ENCODE data around the gene B3GALT6.

The B3GALT6 gene

DNA sequence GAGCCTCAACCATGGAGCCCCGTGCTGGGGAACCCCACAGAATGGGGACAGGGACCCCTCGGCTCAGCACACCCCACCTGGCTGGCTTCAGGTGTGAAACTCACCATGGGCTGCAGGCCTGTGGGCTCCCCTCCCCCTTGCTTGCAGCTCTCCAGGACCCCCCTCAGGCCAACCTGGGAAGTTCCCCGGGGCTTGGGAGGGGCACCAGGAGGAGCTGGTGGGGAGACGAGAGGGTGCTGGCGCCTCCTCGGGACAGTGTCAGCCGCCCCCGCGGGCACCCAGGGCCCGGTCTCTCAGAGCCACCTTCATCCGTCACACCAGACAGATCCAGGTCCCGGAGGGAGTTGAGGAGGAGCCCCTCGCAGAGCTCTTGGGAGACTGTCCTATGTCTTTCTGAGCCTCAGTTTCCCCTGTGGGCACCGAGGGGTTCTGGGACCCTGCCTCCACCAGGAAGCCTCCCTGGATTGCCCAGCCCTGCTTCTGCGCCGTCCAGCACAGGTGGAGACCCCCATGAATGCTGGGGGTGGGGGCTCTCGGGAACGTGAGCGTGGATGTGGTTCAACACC lies 25.0 kb upstream of the B3GALT6 start:
- Histone ChIP-seq H3K9me3 (ENCODE audit: control insufficient read depth, insufficient read depth, low read depth, low read length) (no peaks in the 10 kb centered on the region), H3K4me3 (ENCODE audit: low read depth, low read length) (no peak overlapping the region), H3K27ac (ENCODE audit: extremely low read depth, low read depth, low read length) (no peak overlapping the region), H3K4me1 (ENCODE audit: control insufficient read depth, insufficient read depth, low read length) (peaks cover 3% of the 10 kb centered on the region; the same call in 1 of the 2 replicates), H3K36me3 (ENCODE audit: control insufficient read depth in 2 of 2, insufficient read depth in 1 of 2, low read length in 2 of 2) (no peaks in the 10 kb centered on the region)
- POLR2A ChIA-PET = interaction anchor here (1.9 kb wide), 1 partner anchor 24 kb away, joined by 5 read pairs; no protein-coding TSS in a partner anchor
- CTCF ChIA-PET = interaction anchor here (0.5 kb wide), 1 partner anchor 85 kb away, joined by 3 read pairs; no protein-coding TSS in a partner anchor
- TF ChIP-seq GLIS1 (tag by site-specific recombination; IDR thresholded peaks at IDR 0.05) (peak; percentile 24; the same call in 1 of the 2 replicates), GLIS2 (tag by site-specific recombination; IDR thresholded peaks at IDR 0.05) (peak; percentile 69; the same call in 1 of the 2 replicates), ZNF133 (tag by site-specific recombination; IDR thresholded peaks at IDR 0.05) (no peak), ZNF670 (tag by site-specific recombination; IDR thresholded peaks at IDR 0.05; ENCODE audit: low read depth) (no peak), PATZ1 (tag by site-specific recombination; IDR thresholded peaks at IDR 0.05) (0 out of 2 replicates have a peak, but pooled peaks have one; percentile 0)

GRCh38 chr1:1207571-1207892 lies 24.5 kb upstream of the B3GALT6 start:
- POLR2A ChIA-PET = interaction anchor here (1.9 kb wide), 1 partner anchor 23 kb away, joined by 5 read pairs; no protein-coding TSS in a partner anchor
- Histone ChIP-seq H3K4me1 (ENCODE audit: control insufficient read depth, insufficient read depth, low read length) (peaks cover 3% of the 10 kb centered on the region; the same call in 1 of the 2 replicates), H3K27ac (ENCODE audit: extremely low read depth, low read depth, low read length) (no peak overlapping the region), H3K36me3 (ENCODE audit: control insufficient read depth in 2 of 2, insufficient read depth in 1 of 2, low read length in 2 of 2) (no peaks in the 10 kb centered on the region), H3K4me3 (ENCODE audit: low read depth, low read length) (no peak overlapping the region), H3K9me3 (ENCODE audit: control insufficient read depth, insufficient read depth, low read depth, low read length) (no peaks in the 10 kb centered on the region)
- CTCF ChIA-PET = interaction anchor here (0.5 kb wide), 1 partner anchor 86 kb away, joined by 3 read pairs; no protein-coding TSS in a partner anchor
- TF ChIP-seq HOXA7 (CRISPR knock-in tag; IDR thresholded peaks at IDR 0.05; ENCODE audit: borderline replicate concordance) (no peak), GLIS2 (tag by site-specific recombination; IDR thresholded peaks at IDR 0.05) (no peak), ZNF561 (tag by site-specific recombination; IDR thresholded peaks at IDR 0.05; ENCODE audit: borderline replicate concordance) (no peak), ZNF704 (tag by site-specific recombination; IDR thresholded peaks at IDR 0.05) (no peak), ZNF221 (tag by site-specific recombination; IDR thresholded peaks at IDR 0.05; ENCODE audit: borderline replicate concordance) (no peak), SP3 (tag by site-specific recombination; IDR thresholded peaks at IDR 0.05) (no peak), ZNF23 (tag by site-specific recombination; IDR thresholded peaks at IDR 0.05; ENCODE audit: borderline replicate concordance) (no peak), ZNF473 (tag by site-specific recombination; IDR thresholded peaks at IDR 0.05) (no peak), ZNF544 (tag by site-specific recombination; IDR thresholded peaks at IDR 0.05) (no peak), ELK4 (IDR thresholded peaks at IDR 0.05; ENCODE audit: borderline replicate concordance, low read depth, low read length) (no peak), SETDB1 (IDR thresholded peaks at IDR 0.05; ENCODE audit: insufficient read length, low read length) (no peak), ZNF558 (tag by site-specific recombination; IDR thresholded peaks at IDR 0.05) (no peak)

- no peaks in the 10 kb centered on the region for H3K36me3 ChIP-seq (ENCODE audit: control insufficient read depth in 2 of 2, insufficient read depth in 1 of 2, low read length in 2 of 2)
- H3K4me1 ChIP-seq (ENCODE audit: control insufficient read depth, insufficient read depth, low read length) = peaks cover 3% of the 10 kb centered on the region; the same call in 1 of the 2 replicates
- H3K27ac ChIP-seq (ENCODE audit: extremely low read depth, low read depth, low read length) = no peak overlapping the region
- H3K9me3 ChIP-seq (ENCODE audit: control insufficient read depth, insufficient read depth, low read depth, low read length) = no peaks in the 10 kb centered on the region
- ChIA-PET CTCF (no interaction called here), POLR2A (interaction anchor here (1.9 kb wide), 1 partner anchor 22 kb away, joined by 5 read pairs; no protein-coding TSS in a partner anchor)
- no peak overlapping the region for H3K4me3 ChIP-seq (ENCODE audit: low read depth, low read length)
- TF ChIP-seq ZNF560 (tag by site-specific recombination; IDR thresholded peaks at IDR 0.05; ENCODE audit: borderline replicate concordance) (no peak), ZNF398 (tag by site-specific recombination; IDR thresholded peaks at IDR 0.05) (0 out of 2 replicates have a peak, but pooled peaks have one; percentile 18), ZIC2 (tag by site-specific recombination; IDR thresholded peaks at IDR 0.05) (peak; percentile 83), GLIS1 (tag by site-specific recombination; IDR thresholded peaks at IDR 0.05) (peak; percentile 6; the same call in 1 of the 2 replicates), ZFP69B (tag by site-specific recombination; IDR thresholded peaks at IDR 0.05) (peak; percentile 56; the same call in 1 of the 2 replicates), ZNF133 (tag by site-specific recombination; IDR thresholded peaks at IDR 0.05) (no peak), EGR2 (tag by site-specific recombination; IDR thresholded peaks at IDR 0.05; ENCODE audit: low read depth) (peak; percentile 75)
- TF ChIP-seq, protein P1, sequence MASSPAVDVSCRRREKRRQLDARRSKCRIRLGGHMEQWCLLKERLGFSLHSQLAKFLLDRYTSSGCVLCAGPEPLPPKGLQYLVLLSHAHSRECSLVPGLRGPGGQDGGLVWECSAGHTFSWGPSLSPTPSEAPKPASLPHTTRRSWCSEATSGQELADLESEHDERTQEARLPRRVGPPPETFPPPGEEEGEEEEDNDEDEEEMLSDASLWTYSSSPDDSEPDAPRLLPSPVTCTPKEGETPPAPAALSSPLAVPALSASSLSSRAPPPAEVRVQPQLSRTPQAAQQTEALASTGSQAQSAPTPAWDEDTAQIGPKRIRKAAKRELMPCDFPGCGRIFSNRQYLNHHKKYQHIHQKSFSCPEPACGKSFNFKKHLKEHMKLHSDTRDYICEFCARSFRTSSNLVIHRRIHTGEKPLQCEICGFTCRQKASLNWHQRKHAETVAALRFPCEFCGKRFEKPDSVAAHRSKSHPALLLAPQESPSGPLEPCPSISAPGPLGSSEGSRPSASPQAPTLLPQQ (tag by site-specific recombination; IDR thresholded peaks at IDR 0.05) = peak; percentile 28; the same call in 1 of the 2 replicates
Observed at GRCh38 chr1:1208713-1209433, 23.2 kb upstream of the B3GALT6 start.
